Activated naive CD4-positive, alpha-beta T cell treated with anti-CD3 and anti-CD28 coated beads, Interleukin-2, amount 50 U/mL, for 24 hours (primary cell): ENCODE measurements around the gene OLFML3.

Experiments
- H3K27ac Mint-ChIP-seq: one replicate; pipeline ENCODE4 v1.8.0; 2021; ENCODE audit warnings: mild to moderate bottlenecking, mixed read lengths
- H3K27me3 Mint-ChIP-seq: one replicate; pipeline ENCODE4 v1.8.0; 2021; ENCODE audit warnings: mixed read lengths
- H3K36me3 Mint-ChIP-seq: one replicate; pipeline ENCODE4 v1.8.0; 2021; ENCODE audit warnings: mixed read lengths
- H3K4me1 Mint-ChIP-seq: one replicate; pipeline ENCODE4 v1.8.0; 2021; ENCODE audit warnings: mixed read lengths
- H3K4me3 Mint-ChIP-seq: one replicate; pipeline ENCODE4 v1.8.0; 2021; ENCODE audit warnings: mild to moderate bottlenecking, mixed read lengths
- H3K9me3 Mint-ChIP-seq: one replicate; pipeline ENCODE4 v1.8.0; 2021; ENCODE audit warnings: mixed read lengths

Gene OLFML3, protein sequence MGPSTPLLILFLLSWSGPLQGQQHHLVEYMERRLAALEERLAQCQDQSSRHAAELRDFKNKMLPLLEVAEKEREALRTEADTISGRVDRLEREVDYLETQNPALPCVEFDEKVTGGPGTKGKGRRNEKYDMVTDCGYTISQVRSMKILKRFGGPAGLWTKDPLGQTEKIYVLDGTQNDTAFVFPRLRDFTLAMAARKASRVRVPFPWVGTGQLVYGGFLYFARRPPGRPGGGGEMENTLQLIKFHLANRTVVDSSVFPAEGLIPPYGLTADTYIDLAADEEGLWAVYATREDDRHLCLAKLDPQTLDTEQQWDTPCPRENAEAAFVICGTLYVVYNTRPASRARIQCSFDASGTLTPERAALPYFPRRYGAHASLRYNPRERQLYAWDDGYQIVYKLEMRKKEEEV

DNA sequence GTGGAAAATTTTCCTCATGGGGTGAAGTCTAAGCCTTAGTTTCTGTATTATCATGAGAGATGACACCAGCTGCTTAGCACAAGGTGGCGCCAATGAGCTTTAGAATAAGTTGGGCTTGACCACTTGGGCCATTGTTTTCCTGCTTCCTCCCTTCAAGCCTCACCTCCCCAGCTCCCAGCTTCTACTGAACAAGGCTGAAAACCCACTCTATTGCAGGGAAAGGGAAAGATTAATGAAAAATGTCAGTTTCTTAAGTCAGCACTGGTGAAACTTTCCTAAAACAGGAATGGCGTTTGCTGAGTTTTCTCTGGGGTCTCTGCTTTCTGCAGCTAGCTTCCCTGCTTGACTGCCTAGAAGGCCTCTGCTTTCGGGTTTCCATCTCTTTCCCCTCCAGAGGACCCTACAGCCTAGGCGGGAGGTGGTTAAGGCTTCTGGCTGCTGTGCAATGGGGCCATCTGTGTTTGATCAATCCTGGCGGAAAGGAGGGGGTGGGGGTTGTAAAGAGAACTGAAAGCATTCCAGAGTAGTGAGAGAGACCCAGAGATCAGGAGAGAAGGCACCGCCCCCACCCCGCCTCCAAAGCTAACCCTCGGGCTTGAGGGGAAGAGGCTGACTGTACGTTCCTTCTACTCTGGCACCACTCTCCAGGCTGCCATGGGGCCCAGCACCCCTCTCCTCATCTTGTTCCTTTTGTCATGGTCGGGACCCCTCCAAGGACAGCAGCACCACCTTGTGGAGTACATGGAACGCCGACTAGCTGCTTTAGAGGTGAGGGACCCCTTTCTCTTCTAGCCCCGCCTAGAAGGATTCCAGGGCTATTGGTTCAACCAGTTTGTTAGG lies at the start of gene OLFML3:
Gene OLFML3, plus strand, starts transcription at position 612 of the 840 bp plus-strand sequence. Its CDS starts 43 bp downstream, at position 655.
- Mint-ChIP-seq H3K9me3 (no peaks in the 10 kb centered on the region), H3K27me3 (no peaks in the 10 kb centered on the region), H3K27ac (no peak within 1 kb of the TSS), H3K4me1 (peaks cover 45% of the 10 kb centered on the region), H3K36me3 (peaks cover 2% of the 10 kb centered on the region), H3K4me3 (no peak within 1 kb of the TSS)

GRCh38 chr1:113929750-113930498 lies 49.4 kb upstream of the OLFML3 start:
- Mint-ChIP-seq H3K9me3 (no peaks in the 10 kb centered on the region), H3K4me1 (peaks cover 59% of the 10 kb centered on the region), H3K27me3 (no peaks in the 10 kb centered on the region), H3K4me3 (peak overlapping the region; percentile 96), H3K36me3 (peaks cover 3% of the 10 kb centered on the region), H3K27ac (peak overlapping the region; percentile 99)

DNA sequence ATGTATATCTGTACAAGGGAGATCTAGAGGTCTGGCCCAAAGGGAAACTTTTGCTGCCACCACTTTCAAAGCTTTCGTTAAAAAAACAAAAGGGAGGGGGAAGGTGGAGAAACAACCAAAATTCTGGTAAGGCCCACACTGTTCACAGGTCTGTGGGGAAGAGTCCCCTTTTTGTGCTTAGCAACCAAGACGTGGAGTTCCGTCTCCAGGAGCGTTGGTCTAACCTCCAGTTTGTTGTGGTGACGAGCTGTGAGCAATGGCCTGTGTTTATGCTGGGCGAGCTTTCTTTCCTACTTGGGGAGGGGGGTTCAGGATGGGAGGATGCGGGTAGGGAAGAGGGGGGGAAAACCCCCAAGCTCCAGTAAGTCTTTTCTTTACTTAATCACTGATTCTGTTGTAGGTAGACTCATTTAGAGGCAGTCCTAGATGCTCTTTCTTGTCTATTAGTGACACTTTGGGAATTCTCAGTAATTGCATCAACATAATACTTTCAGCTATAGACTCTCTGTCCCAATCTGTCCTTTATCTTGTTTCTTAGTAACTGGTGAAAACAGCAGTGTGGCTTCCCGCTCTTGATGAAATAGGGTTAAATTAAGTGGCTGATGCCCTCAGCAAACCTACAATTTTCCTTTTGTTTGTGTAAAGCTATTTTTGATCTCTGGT lies 48.6 kb upstream of the OLFML3 start:
- Mint-ChIP-seq H3K4me3 (peak overlapping the region; percentile 96), H3K27ac (peak overlapping the region; percentile 99), H3K4me1 (peaks cover 65% of the 10 kb centered on the region), H3K36me3 (peaks cover 3% of the 10 kb centered on the region), H3K9me3 (no peaks in the 10 kb centered on the region), H3K27me3 (no peaks in the 10 kb centered on the region)

GRCh38 chr1:113931451-113931851 lies 47.8 kb upstream of the OLFML3 start:
- Mint-ChIP-seq H3K4me1 (peaks cover 73% of the 10 kb centered on the region), H3K9me3 (no peaks in the 10 kb centered on the region), H3K27me3 (no peaks in the 10 kb centered on the region), H3K27ac (peak overlapping the region; percentile 99), H3K4me3 (peak overlapping the region; percentile 96), H3K36me3 (peaks cover 3% of the 10 kb centered on the region)

DNA sequence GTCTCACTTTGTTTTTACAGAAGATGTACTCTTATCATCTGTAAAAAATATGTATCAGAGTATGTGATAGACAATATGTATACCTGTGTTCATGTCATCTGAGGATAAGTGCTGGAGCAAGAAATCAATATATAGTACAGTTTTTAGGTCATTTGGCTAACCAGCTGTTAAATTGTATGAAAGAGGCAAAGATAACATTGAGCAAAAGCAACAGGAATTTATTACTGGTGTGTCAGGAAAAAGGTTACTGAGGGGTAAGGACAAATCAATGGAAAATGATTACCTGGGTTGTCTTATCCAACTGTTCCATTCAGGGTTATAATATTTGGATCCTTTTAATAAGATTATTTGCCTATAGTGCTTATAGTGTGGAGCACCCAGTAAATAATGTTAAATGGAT lies 45.3 kb upstream of the OLFML3 start:
- Mint-ChIP-seq H3K27ac (peak overlapping the region; percentile 92), H3K9me3 (no peaks in the 10 kb centered on the region), H3K36me3 (peaks cover 3% of the 10 kb centered on the region), H3K27me3 (no peaks in the 10 kb centered on the region), H3K4me3 (peak overlapping the region; percentile 96), H3K4me1 (peaks cover 83% of the 10 kb centered on the region)

DNA sequence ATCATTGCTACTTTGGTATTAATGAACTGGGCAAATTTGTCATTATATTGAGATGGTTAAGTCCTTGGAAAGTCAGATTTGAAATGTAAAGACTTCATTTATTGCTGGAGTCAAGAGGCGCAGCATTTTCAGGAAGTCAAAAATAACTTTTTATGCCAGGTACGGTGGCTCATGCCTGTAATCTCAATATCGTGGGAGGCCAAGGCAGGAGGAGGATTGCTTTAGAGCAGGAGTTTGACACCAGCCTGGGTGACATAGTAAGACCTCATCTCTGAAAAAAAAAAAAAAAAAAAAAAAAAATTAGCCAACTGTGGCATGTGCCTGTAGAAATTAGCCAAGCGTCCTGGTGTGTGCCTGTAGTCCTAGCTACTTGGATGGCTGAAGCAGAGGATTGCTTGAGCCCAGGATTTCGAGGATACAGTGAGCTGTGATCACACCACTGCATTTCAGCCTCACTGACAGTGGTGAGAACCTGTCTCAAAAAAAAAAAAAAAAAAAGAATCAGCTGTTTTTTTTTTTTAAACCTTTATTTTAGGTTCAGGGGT lies 44.7 kb upstream of the OLFML3 start:
- H3K36me3 Mint-ChIP-seq: peaks cover 3% of the 10 kb centered on the region
- H3K4me3 Mint-ChIP-seq: peak overlapping the region; percentile 96
- H3K27ac Mint-ChIP-seq: peak overlapping the region; percentile 92
- H3K27me3 Mint-ChIP-seq: no peaks in the 10 kb centered on the region
- H3K9me3 Mint-ChIP-seq: no peaks in the 10 kb centered on the region
- peaks cover 88% of the 10 kb centered on the region for H3K4me1 Mint-ChIP-seq

DNA sequence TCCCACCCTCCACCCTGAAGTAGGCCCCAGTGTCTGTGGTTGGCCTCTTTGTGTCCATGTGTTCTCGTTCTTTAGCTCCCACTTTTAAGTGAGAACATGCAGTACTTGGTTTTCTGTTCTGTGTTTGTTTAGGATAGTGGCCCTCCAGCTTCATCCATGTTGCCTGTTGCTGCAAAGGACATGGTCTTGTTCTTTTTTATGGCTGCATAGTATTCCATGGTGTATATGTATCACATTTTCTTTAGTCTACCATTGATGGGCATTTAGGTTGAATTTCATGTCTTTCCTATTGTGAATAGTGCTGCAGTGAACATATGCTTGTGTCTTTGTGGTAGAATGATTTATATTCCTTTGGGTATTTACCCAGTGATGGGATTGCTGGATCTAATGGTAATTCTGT lies 44.1 kb upstream of the OLFML3 start:
- Mint-ChIP-seq H3K27me3 (no peaks in the 10 kb centered on the region), H3K4me3 (no peak overlapping the region), H3K27ac (peak overlapping the region; percentile 79)

DNA sequence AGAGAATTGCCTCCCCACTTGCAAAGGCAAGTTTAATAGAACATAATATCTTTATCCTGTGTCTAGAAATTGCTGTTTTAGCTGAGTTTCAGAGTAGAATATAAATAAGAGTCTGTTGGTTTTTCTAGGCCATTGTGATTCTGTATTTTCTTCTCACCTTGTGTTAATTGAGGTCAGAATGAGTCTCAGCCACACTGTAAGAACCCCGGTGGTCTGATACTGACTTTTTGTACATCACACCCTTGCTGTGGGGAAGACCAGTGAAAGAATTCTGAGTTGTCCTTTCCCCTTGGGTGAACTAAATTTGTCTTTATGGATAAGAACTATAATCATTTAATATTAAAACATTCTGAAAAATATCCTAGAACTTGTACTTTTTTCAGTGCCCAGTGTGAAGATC lies 43.3 kb upstream of the OLFML3 start:
- Mint-ChIP-seq H3K27ac (peak overlapping the region; percentile 79), H3K4me3 (peak overlapping the region; percentile 45), H3K36me3 (peaks cover 7% of the 10 kb centered on the region)

More for the DNA sequence above, 44.1 kb upstream of the OLFML3 start:
- Mint-ChIP-seq H3K9me3 (no peaks in the 10 kb centered on the region), H3K36me3 (peaks cover 3% of the 10 kb centered on the region), H3K4me1 (peaks cover 94% of the 10 kb centered on the region)

GRCh38 chr1:113937146-113937545 lies 42.1 kb upstream of the OLFML3 start:
- Mint-ChIP-seq H3K9me3 (no peaks in the 10 kb centered on the region), H3K4me1 (peaks cover 91% of the 10 kb centered on the region), H3K4me3 (peak overlapping the region; percentile 57), H3K27me3 (no peaks in the 10 kb centered on the region), H3K27ac (peak overlapping the region; percentile 92), H3K36me3 (peaks cover 7% of the 10 kb centered on the region)

More for the DNA sequence above, 43.3 kb upstream of the OLFML3 start:
- H3K27me3 Mint-ChIP-seq: no peaks in the 10 kb centered on the region
- H3K4me1 Mint-ChIP-seq: peaks cover 95% of the 10 kb centered on the region
- H3K9me3 Mint-ChIP-seq: no peaks in the 10 kb centered on the region

- Mint-ChIP-seq H3K27ac (peak overlapping the region; percentile 92), H3K36me3 (peaks cover 7% of the 10 kb centered on the region), H3K4me1 (peaks cover 88% of the 10 kb centered on the region), H3K9me3 (peaks cover 1% of the 10 kb centered on the region), H3K27me3 (no peaks in the 10 kb centered on the region), H3K4me3 (no peak overlapping the region)
These were observed 41.1 kb upstream of the OLFML3 start for GRCh38 chr1:113938192-113938591.

DNA sequence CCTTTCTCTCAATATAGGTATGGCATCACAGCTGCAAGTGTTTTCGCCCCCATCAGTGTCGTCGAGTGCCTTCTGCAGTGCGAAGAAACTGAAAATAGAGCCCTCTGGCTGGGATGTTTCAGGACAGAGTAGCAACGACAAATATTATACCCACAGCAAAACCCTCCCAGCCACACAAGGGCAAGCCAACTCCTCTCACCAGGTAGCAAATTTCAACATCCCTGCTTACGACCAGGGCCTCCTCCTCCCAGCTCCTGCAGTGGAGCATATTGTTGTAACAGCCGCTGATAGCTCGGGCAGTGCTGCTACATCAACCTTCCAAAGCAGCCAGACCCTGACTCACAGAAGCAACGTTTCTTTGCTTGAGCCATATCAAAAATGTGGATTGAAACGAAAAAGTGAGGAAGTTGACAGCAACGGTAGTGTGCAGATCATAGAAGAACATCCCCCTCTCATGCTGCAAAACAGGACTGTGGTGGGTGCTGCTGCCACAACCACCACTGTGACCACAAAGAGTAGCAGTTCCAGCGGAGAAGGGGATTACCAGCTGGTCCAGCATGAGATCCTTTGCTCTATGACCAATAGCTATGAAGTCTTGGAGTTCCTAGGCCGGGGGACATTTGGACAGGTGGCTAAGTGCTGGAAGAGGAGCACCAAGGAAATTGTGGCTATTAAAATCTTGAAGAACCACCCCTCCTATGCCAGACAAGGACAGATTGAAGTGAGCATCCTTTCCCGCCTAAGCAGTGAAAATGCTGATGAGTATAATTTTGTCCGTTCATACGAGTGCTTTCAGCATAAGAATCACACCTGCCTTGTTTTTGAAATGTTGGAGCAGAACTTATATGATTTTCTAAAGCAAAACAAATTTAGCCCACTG lies 38.7 kb upstream of the OLFML3 start:
- H3K27ac Mint-ChIP-seq: peak overlapping the region; percentile 91
- peaks cover 82% of the 10 kb centered on the region for H3K4me1 Mint-ChIP-seq
- H3K9me3 Mint-ChIP-seq: peaks cover 3% of the 10 kb centered on the region
- H3K27me3 Mint-ChIP-seq: no peaks in the 10 kb centered on the region
- H3K4me3 Mint-ChIP-seq: peak overlapping the region; percentile 80
- H3K36me3 Mint-ChIP-seq: peaks cover 14% of the 10 kb centered on the region

DNA sequence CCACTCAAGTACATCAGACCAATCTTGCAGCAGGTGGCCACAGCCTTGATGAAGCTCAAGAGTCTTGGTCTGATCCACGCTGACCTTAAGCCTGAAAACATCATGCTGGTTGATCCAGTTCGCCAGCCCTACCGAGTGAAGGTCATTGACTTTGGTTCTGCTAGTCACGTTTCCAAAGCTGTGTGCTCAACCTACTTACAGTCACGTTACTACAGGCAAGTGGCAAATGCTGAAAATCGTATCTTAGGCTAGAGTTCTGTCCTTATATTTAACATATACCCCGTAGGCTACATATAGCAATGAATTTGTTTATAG lies 38.1 kb upstream of the OLFML3 start:
- Mint-ChIP-seq H3K4me1 (peaks cover 82% of the 10 kb centered on the region), H3K36me3 (peaks cover 18% of the 10 kb centered on the region), H3K4me3 (peak overlapping the region; percentile 80)

GRCh38 chr1:113942527-113942926 lies 36.7 kb upstream of the OLFML3 start:
- Mint-ChIP-seq H3K27me3 (no peaks in the 10 kb centered on the region), H3K27ac (no peak overlapping the region), H3K36me3 (peaks cover 18% of the 10 kb centered on the region), H3K4me3 (no peak overlapping the region), H3K9me3 (peaks cover 3% of the 10 kb centered on the region), H3K4me1 (peaks cover 82% of the 10 kb centered on the region)

More for the DNA sequence above, 38.1 kb upstream of the OLFML3 start:
- H3K9me3 Mint-ChIP-seq: peaks cover 3% of the 10 kb centered on the region
- H3K27ac Mint-ChIP-seq: no peak overlapping the region
- no peaks in the 10 kb centered on the region for H3K27me3 Mint-ChIP-seq
